GM18526 (cell line): ENCODE measurements around the gene GHRL.

Experiments
- POLR2A ChIP-seq: IDR thresholded peaks from 3 replicates; pipeline ENCODE4 v1.6.1; 2011; ENCODE audit not compliant: insufficient read length; ENCODE audit errors: extremely low read depth

The GHRL gene

DNA sequence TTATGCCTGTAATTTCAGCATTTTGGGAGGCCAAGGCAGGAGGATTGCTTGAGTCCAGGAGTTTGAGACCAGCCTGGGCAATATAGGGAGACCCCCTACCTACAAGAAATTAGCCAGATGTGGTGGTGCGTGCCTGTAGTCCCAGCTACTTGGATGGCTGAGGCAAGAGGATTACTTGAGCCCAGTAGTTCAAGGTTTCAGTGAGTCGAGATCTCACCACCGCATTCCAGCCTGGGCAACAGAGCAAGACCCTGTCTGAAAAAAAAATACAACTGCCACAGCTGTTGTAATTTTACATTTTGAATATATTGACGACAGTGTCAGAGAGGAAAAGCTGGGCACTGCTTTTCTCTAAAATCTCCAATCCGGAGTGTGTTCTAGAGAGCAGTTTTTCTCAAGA, 23.3 kb downstream of the GHRL start:
- no peak for TF ChIP-seq POLR2A

DNA sequence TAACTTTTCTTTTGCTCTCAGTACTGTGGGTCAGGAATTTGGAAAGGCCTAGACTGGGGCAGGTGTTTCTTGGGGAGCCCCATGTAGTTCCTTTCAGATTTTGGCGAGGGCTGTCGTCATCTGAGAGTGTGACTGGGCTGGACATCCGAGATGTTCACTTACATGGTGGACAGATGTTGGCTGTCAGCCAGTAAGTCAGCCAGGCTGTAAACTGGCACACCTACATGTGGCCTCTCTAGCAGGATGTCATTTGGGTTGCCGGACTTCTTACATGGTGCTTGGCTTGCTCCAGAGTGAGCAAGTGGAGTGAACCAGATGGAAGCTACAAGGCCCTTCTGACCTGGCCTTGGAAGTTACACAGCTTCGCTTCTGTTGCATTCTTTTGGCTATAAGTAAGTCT, 23.8 kb downstream of the GHRL start:
- no peak for TF ChIP-seq POLR2A

DNA sequence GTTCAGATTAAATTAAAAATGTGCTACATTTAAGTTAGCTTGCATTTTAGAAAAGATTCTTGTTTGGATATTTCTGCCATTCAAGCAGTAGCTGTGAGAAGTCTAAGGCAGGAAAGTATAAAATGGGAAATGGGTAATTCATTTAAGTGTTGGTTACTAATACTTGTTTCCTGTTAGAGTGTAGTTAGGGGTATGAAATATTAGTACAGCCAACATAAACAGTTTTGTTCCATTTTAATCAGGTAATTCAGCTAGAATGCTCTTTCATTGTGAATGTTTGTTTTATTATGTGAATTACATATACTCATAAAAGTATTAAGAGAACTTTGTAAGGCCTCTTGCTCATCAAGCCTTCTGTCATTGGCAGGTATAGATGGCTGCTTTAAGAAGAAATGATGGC, 24.6 kb downstream of the GHRL start:
- no peak for TF ChIP-seq POLR2A

DNA sequence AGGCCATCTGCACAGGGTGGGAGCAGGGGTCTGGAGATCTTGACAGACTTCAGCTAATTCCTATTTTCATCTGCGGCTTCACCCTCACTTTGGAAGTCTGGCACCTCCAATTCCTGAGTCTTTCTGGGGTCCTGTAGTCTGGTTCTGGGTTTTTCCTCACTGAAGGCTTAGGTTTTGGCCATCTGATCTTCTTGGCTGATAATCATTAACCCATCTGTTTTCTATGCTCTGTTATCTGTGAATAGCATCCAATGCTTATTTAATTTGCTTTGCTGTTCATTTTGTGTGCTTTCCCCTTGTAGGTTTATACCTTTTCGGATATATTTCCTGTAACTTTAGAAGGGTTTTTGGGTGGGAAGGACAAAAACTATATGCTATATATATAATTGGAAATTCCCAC, 26.9 kb downstream of the GHRL start:
- TF ChIP-seq POLR2A = no peak

DNA sequence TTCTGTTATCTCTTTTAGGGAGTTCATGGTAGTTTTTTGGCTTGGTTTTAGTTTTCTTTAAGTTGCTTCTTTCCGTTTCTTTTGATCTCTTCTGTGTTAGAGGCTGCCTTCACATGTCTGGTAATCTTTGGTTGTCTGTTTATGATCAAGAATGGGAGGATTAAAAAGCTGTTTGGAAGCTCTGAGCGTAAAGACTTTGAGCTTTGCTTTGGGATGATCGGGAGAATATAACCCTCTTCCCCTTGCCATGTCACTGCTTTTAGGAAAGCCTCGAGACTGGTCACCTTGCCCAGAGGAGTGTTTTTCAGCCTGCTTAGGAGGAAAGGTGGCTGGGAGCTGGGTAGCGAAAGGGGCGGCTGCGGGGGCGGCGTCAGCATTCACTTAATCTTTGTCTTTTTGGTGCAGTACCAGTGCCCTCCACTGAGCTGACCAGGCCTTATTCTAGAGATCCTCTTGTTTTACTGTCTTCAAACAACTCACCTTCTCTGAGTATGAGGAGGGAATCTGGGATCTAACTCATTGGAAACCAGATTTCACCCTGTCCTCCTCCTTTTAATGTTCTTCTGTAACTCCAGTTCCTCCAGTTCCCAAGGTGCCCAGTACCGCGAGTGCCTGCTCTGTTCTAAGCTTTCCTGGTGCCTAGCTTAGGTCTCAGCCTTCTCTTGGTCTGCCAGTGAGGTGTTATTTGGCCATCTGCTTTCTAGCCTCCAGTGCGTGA, 28.9 kb downstream of the GHRL start:
- no peak for TF ChIP-seq POLR2A

DNA sequence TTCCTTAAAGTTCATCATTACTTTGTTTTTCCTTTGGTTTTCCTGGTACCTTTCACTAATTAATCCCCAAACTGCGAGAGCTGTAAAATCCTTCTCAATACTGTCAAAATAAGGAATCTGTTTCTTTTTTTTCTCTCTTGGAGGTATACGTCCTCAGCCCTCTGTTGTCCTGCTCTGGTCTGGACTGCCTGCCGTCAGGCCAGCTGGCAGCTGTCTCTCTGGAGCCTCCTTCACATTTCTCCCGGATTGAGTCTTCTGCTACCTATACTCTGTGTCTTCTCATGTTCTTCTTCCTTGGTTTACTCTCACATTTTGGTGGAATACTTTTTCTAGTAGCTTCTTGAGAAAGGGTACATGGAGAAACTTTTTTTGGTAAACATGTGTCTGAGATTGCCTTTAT, 30.7 kb downstream of the GHRL start:
- no peak for TF ChIP-seq POLR2A

DNA sequence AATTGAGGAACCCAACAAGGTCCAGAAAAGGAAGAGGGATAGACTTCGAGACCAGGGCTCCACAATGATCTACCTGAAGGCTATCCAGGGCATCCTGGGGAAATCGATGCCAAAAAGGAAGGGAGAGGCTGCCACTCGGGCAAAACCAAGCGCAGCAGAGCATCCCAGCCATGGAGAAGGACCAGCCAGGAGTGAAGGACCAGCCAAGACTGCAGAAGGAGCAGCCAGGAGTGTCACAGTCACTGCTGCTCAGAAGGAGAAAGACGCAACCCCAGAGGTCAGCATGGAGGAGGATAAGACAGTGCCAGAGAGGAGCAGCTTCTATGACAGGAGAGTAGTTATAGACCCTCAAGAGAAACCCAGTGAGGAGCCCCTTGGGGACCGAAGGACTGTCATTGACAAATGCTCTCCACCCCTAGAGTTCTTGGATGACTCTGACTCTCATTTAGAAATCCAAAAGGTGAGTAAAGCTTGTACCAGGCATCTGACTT, 32.5 kb downstream of the GHRL start:
- TF ChIP-seq POLR2A = no peak

DNA sequence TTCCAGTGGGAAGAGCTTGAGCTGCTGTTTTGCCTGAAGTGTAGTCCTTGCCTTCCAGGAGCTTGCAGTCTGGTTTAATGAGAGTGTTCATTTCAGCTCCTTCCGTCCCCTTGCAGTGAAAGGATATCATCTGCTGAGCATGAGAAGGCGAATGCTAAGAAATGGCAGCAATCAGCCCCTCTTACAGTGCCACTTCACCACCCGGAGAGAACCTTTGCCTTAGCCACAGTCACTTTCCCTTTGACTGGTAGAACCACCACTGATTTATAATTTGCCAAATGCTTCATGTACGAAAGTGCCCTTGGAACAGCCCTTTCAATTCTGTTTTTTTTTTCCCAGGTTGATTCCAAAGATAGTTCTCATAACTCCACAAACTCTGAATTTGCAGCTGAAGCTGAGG, 32.9 kb downstream of the GHRL start:
- no peak for TF ChIP-seq POLR2A

DNA sequence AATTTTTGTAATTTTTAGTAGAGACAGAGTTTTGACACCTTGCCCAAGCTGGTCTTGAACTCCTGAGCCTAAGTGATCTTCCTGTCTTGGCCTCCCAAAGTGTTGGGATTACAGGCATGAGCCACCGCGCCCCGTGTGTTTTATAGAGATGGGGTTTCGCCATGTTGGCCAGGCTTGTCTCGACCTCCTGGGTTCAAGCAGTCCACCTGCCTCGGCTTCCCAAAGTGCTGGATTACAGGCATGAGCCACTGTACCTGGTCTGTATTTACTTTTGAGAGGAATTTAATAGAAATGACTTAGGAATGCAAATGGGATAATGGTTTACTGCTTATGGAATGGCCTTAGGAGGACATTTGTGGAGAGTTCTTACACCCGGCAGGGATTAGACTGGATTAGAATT, 33.7 kb downstream of the GHRL start:
- TF ChIP-seq POLR2A = no peak

DNA sequence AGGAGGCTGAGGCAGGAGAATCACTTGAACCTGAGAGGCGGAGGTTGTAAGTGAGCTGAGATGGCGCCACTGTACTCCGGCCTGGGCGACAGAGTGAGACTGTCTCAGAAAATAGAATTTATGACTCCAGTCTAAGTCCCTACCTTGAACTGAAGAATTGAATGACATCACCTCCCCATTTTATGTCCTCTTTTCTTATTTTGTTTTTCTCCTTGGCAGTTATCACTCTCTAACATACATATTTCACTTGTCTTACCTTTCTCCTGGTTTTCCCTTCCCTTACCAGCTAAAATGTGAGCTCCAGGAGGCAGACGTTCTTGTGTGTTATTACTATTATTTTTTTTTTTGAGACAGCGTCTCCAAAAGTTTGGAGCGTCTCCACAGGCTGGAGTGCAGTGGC, 36.9 kb downstream of the GHRL start:
- TF ChIP-seq POLR2A = no peak

DNA sequence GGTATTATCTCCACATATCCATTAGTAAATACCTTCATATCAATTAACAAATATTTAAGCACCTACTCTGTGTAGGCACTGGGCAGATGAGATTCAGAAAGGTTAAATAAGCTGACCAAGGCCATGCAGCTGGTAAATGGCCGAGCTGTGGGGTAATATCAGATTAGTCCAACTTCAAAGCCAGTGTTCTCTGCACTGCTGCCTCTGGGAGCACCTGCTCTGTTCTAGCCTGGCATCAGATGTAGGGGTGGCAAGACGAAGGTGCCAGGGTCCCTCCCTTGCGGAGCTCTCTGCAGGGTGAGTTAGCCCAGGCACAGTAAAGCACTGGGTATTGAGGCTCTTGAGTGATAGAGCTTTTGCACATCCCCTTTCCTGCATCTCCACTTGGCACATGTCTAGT, 39.0 kb downstream of the GHRL start:
- no peak for TF ChIP-seq POLR2A

DNA sequence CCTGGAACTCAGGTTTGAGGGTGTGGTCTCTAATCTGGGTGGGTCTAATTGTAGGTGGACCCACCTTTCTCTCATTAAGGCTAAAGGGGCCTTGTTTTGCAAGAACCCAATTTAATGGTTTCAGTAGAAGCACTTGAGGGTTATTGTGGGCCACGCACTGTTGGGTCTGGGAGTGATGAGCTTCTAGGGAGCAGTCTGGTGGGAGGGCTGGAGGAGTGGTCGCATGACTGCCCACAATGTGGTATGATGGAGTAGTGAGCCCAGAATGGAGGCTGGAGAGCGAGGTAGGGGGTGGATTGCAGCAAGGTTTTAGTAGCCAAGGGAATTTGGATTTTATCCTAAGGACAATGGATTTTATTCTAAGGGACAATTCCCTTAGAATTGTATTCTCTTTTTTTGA, 41.7 kb downstream of the GHRL start:
- no peak for TF ChIP-seq POLR2A

DNA sequence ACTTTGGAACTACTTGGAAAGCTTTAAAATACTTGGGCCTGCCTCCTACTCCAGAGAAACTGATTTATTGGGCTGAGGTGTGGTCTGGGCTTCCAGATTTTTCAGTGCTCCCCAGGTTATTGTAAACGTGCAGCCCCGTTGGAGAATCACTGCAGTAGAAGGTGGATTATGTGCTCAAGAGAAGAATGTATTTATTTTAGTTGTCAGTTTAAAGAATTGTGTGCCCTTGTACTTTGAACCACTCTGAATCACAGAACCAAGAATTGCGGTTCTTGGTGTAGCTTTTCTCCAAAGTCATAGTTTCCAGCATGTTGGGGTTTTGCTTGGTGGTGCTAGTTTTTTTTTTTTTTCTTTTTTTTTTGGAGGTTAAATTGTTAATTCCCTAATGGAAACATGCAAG, 42.9 kb downstream of the GHRL start:
- TF ChIP-seq POLR2A = no peak

DNA sequence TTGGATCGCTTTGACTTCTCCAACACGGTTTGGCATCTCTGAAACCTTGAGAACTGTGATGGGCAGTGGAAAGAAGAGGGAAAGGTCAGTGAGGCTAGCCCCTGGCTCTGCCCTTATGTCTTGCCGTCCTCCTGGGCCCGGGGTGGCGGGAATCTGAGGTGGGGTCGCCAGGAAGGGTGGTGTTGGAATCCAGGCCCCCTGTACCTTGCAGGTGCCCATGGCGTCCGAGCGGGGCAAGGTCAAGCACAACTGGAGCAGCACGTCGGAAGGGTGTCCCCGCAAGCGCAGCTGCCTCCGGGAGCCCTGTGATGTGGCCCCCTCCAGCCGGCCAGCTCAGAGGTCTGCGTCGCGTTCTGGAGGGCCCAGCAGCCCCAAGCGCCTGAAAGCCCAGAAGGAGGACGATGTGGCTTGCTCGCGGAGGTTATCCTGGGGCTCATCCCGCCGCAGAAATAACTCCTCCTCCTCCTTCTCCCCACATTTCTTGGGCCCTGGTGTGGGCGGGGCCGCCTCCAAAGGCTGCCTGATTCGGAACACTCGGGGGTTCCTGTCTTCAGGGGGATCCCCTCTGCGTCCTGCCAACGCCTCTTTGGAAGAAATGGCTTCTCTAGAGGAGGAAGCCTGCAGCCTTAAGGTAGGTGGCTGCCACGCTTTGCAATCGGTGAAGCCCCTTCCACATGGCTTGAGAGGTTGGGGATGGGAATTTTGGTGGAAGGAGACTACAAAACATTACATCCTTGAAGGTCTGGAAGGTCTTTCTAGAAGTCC, 43.6 kb downstream of the GHRL start:
- TF ChIP-seq POLR2A = peak; percentile 23

DNA sequence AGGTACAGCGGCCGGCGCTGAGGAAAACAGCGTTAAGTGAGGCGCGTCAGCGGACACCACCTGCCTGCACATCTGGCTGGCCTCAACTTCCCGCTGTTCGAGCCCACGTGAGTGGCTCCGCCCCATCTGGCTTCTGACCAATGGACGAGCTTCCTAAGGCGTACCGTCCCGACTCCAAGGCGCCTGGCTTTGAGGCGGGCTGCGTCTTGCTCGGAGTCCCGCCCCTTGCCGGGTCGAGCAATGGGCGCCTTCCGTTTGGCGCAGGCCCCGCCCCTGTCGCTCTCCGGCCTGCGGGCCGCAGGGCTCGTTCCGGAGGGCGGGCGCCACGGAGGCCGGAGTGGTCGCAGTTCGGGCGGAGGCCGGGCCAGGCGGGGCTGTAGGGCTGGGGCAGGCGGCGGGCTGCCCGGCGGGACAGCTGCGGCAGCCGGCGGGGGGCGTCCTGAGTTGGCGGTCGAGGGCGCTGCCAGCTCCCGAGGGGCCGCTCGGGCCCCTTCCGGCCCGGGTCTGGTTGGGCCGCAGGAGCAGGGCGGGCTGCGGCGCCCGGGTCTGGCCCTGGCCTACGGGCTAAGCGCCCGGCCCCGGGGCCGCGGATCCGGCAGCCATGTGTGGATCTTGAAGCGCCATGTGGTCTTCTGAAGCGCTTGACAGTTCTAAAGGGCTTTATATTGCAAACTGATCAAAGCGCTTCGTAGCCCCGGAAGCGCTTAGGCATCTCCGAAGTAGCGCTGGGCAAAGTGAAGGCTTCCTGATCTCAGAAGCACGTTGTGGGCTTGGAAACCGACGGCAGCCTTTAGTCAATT, 44.4 kb downstream of the GHRL start, which contains the start of gene TATDN2:
TSS of gene TATDN2 (plus strand) at position 276 of the 800 bp plus-strand sequence. CDS start 742 bp downstream, outside the sequence.
- TF ChIP-seq POLR2A = peak; percentile 88
